Eye (tissue), 1 donor: Measurements from ENCODE around the gene MAPK13.
"Not testable (repeated sequence)": the region's sequence is repeated elsewhere in the genome, so short reads cannot be mapped to it uniquely, and the experiment has no call there.

Source experiments
- DNase-seq: peaks from one replicate; pipeline ENCODE4 v3.0.0-alpha.2; 2015

MAPK13 gene

DNA sequence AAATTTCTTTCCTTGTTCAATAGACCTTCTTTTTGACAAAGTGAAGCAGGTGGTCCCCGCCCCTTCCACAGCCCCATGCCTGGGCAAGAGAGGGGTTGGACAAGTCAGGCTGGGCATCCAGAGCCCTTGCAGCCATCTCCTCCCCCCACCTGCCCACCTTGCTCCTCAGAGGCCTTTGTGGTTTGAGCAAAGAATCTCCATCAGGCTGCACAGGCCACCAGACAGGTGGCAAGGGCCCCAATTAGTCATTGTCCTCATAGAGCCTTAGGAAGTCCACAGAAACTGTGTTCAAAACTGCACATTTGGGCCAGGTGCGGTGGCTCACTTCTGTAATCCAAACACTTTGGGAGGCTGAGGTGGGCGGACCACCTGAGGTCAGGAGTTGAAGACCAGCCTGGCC, 1.5 kb upstream of the MAPK13 start:
- no peak for DNase-seq

DNA sequence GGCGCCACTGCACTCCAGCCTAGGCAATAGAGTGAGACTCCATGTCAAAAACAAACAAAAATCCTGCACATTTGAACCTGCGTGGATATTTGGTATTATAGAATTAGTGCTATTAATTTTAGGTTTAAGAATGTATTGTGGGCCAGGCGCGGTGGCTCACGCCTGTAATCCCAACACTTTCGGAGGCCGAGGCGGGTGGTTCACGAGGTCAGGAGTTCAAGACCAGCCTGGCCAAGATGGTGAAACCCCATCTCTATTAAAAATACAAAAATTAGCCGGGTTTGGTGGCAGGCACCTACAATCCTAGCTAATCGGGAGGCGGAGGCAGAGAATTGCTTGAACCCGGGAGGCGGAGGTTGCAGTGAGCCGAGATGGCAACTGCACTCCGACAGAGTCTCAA, 979 bp upstream of the MAPK13 start:
- not testable (repeated sequence) for DNase-seq

DNA sequence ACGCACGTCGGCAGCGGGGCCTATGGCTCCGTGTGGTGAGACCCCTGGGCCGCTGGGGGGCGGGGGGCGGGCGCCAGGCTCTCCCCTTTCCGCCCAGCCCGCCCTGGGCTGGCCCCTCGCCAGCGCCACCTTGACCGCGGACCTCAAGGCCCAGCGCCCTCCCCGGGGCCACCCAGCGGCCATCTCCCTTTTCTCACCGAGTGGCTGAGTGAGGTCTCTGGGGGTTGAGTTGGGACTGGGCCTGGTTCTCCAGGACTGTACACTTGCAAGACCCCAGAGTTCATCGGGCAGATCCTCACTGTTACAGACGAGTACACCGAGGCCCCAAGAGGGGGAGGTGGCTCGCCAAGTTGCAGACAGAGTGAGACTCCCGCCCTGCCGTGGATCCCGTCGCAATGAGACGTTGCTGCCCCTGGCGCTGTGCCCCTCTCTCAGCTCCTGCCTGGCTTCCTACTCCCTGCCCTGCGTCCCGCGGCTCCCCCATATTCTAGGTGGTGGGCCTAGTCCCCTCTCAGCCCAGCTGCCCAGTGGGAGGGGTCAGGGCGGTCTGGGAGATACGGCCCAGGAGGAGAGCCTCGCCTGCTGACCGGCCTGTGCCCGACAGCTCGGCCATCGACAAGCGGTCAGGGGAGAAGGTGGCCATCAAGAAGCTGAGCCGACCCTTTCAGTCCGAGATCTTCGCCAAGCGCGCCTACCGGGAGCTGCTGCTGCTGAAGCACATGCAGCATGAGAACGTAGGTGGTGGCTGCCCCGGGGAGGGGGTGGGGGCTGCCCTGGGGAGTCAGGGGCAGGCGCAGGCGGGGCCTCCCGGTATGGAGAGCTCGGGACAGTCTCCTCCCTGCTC, 576 bp downstream of the MAPK13 start:
- peak; percentile 76 for DNase-seq

DNA sequence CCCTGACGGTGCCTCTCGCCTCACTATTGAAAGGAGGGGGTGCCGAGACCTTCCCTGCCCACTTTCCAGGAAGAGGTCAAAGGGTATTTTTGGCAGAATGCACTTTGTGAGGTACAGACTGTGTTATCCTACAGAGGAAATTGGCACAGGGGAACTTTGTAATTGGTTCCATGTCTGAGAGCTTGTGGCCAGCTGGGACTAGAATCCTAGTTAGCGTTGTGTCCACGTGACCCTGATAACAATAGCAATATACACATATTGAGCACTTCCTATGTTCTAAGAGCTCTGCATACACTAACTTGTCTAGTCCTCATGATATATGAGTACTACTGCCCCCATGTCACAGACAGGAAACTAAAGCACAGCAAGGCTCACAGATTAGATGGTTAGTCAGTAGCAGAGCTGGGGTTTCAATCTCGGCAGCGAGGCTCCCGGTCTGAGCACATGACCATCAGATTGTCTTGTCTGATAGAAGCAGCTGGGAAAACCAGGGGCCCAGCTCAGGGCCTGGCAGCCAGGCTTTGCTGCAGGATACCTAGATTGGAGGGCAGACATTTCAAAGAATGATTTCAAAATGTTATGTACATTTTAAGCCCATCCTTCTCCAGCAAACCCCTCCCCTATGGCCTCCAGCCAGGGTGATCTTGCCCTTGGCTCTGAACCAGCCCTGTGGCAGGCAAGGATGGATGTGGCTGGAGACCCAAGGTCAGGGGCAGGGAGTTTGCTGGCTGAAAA, 1.4 kb downstream of the MAPK13 start:
- DNase-seq = peak; percentile 73

DNA sequence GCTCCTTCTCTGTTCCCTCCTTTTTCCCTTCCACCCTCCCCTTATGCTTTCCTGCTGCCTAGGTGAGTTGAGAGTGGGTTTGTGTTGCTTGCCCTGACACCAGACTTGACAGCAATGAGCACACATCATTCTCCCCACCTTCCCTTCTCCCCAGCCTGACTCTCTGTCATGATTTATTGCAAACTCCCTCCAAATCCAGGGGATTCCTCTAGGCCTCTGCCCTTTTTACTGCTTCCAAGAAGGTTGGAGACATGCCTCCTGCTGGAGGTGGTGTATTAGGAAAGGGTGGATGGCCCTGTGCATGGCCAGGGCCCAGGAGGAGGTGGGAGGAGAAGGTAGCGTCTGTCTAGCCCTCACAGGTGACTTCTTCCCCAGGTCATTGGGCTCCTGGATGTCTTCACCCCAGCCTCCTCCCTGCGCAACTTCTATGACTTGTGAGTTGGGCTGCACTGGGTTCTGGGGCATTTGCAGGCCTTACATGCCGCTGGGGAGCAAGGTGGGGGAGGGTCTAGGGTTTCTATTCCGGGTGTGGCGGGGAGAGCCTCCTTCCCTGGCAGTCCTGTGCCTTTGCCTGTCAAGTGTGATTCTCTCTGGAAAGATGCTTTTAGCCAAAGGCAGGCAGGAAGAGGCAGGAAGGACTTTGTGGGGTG, 2.1 kb downstream of the MAPK13 start:
- no peak for DNase-seq

DNA sequence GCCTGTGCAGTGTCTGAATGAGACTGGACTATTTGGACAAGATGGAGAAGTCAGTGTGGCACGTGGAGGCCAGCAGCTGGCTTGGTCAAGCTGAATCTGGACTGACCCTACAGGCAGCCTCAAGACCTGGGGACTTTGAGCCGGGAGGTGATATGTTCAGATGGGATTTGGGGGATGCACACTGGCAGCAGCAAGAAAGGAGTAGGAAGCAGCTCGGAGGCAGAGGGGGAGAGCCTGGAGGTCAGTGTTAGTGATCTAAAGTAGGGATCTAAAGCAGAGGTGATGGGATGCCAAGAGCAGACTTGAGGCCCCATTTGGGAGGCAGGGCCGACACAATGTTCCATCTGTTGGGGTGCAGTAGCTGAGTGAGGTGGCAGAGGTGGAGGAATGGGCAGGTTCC, 2.8 kb downstream of the MAPK13 start:
- DNase-seq = no peak

DNA sequence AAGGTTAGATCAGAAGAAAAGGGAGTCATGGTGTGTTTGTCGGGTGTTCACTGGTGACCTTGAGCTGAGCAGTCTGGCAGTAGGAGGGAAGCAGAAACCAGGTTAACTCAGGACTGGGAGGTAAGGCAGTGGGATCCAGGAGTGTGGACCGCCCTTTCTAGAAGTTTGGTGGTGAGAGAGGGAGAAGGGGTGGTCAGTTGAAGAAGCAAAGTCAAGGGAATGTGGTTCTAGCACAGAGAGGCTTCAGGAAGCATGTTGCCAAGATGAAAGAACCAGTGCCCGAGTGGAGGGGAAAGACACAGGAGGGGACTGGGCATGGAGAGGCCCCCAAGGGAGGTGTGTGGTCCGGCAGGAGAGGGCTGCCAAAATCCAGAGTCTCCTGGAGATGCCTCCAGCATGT, 3.6 kb downstream of the MAPK13 start:
- DNase-seq = no peak

DNA sequence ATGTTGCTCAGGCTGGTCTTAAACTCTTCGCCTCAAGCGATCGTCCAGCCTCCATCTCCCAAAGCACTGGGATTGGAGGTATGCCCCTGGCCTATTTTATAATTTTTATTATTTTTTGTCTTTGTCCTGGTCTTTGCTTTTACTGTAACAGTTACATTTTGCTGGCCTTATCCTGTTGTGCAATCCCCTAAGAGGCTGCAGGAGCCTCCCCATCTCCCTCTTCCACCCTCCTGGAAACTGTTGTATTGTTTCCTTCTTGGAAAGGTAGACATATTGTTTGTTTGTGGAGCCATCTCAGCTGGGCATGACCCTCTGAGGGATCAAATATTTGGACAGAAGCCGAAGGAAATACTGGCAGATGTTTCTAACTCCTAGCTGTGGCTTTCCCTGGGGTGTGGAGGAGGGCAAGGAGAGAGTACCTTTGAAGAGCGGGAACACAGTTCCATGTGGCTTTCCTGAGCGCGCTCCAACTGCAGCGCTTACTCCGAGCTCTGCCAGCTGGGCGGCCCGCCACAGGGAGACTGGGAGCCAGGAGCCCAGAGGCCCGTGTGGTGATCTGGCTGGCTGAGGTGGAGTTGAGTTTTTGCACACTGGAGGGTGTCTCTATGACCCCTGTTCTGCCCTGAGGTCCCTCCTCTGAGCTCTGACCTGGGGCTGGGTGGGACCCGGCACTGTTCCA, 4.9 kb downstream of the MAPK13 start:
- DNase-seq = no peak

DNA sequence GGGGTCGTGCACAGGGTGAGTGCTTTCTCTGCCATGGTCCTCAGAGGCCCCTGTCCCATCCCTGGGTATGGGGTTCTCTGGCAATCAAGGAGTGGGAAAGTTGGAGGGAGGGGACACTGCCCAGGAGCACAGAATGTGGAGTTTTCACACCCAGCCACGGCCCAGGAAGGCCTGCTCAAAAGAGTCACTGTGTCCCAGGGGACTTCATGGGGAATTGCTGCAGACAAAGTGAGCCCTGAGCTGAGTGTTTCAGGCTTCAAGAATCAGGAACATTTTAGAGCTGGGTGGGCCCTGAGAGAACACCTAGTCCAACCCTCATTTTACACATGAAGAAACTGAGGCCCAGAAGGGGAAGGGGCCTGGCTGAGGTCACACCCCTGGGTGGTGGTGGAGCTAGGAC, 5.7 kb downstream of the MAPK13 start:
- no peak for DNase-seq

DNA sequence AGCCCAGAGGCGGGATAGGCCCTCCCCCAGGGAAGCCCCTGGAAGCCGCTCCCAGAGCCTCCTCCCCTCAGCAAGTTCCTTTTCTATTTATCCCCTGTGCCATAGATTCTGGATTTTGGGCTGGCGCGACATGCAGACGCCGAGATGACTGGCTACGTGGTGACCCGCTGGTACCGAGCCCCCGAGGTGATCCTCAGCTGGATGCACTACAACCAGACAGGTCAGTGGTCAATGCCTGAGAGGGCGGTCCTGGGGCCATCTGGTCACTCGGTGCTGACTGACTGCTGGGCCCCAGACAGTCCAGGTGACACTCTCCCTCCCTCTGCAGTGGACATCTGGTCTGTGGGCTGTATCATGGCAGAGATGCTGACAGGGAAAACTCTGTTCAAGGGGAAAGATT, 6.2 kb downstream of the MAPK13 start:
- DNase-seq = no peak

DNA sequence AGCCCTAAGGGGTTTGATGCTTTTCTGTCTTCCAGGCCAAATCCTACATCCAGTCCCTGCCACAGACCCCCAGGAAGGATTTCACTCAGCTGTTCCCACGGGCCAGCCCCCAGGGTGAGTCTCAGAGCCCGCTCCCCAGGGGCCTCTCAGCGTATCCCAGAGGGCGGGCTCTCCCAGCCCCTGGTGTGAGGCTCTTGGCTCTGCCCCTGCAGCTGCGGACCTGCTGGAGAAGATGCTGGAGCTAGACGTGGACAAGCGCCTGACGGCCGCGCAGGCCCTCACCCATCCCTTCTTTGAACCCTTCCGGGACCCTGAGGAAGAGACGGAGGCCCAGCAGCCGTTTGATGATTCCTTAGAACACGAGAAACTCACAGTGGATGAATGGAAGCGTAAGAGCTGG, 8.4 kb downstream of the MAPK13 start:
- no peak for DNase-seq

DNA sequence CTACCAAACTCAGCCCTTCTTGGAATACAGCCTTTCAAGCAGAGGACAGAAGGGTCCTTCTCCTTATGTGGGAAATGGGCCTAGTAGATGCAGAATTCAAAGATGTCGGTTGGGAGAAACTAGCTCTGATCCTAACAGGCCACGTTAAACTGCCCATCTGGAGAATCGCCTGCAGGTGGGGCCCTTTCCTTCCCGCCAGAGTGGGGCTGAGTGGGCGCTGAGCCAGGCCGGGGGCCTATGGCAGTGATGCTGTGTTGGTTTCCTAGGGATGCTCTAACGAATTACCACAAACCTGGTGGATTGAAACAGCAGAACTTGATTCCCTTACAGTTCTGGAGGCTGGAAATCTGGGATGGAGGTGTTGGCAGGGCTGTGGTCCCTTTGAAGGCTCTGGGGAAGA, 9.1 kb downstream of the MAPK13 start:
- DNase-seq = peak; percentile 35

DNA sequence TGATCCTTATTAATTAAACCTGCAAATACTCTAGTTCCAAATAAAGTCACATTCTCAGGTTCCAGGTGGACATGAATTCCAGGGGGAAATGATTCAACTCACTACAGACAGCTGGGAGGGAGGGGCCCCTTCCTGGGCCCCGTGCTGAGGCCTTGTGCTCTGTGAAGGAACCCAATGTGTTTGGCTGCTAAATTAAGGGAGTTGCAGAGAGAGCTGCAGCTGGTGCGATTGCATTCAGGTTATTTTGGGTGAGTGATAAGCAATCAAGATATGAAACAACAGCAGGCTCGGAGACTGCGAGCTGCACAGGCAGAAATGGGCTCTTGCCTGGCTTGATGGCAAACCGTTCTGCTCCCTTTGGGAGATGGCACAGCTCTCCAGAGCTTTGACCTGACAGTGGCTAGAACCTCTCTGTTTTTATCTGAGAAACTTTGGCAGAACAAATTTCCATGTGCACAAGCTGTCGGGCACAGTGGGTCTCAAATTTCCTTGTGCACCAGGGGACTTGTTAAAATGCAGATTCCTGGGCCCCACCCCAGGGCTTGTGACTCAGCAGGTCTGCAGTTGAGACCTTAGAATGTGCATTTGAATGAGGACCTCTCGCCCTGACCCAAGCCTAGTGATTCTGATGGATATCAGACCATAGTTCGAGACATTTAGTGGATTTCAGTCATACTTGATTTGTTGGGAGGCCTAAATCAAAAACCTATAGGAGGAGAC, 9.8 kb downstream of the MAPK13 start:
- no peak for DNase-seq

DNA sequence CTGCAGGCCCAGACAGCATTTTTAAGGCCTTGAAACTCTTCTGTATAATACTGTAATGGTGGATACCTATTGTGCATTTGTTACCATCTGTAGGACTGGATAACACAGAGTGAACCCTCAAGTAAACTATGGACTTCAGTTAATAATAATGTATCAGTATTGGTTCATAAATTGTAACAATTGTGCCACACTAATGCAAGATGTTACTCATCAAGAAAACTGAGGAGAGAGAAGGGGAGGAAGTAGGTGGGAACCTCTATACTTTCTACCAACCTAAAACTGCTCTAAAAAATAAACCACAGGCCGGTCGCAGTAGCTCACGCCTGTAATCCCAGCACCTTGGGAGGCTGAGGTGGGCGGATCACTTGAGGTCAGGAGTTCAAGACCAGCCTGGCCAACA, 10.8 kb downstream of the MAPK13 start:
- DNase-seq = no peak

DNA sequence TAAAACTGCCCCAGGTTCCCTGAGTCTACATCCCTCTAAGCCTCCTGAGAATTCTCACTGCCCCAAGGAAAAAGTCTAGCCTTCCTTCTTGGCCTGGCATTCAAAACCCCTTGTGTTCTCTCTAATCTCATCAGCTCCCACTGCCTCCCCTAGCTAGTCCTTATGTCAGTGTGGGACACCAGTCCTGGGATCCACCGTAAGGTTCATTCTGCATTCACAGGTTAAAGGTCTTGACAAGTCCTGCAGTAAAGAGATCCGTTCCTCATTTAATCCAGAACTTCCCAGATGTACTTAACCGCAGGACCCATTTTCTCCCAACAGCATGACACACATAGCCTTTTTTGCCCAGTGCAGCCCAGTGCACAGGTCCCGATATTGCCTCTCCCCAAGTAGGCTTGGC, 11.6 kb downstream of the MAPK13 start:
- no peak for DNase-seq

DNA sequence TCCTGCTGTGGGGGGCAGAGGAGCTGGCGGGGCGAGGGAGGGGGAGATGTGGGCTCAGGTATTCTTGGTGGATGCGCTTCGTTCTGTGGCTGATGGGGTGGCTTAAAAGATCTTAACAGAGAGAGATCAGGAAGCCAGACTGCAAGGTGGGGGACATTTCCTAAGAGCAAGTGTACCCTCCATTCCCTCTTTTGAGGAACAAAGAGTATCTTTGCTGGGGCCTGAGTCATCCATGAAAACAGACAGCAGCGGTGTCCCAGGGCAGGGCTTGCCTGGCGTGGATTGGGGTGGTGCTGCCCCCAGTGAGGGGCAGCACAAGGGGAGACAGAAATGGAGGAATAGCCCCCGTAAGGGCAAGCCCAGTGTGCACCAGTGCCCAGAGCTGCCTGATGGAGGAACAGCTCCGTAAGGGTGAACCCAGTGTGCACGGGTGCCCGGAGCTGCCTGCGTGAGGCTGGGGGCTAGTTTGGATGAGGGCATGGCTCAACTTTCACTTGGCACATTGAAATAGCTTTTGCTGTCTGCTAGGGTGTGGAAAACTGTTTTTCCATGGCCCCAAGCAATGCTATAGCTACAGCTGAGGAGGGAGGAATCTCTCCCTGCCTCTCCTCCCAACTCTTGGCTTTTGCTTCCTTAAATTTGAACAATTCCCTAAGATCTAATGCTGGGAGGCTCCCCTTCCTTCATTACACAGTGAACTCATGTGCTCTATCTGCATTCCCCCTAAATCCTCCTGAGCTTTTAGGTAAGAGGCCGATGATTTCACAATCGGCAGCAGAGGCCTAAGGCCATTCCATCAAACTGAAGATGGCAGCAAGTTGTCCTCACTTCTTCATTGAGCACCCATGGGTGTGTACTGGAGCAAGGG, 12.9 kb downstream of the MAPK13 start:
- DNase-seq = no peak

DNA sequence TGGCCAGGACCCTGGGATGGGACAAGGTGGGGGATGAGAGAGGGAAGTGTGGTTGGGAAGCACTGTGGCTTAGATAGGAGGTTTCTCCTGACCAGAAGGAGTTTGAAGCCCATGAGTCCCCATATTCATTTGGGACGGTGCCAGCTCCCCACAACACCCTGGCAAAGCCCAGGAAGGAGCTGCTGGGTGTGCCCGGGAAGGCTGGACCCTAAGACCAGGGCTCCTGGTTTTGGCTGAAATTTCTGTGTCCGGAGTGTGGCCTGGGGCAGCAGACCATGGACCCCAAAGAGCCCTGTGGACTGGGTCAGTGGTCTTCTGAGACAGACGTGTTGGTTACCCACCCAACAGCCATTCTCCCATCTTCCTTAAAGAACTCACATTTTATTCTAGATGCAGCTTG, 15.2 kb downstream of the MAPK13 start:
- DNase-seq = no peak

DNA sequence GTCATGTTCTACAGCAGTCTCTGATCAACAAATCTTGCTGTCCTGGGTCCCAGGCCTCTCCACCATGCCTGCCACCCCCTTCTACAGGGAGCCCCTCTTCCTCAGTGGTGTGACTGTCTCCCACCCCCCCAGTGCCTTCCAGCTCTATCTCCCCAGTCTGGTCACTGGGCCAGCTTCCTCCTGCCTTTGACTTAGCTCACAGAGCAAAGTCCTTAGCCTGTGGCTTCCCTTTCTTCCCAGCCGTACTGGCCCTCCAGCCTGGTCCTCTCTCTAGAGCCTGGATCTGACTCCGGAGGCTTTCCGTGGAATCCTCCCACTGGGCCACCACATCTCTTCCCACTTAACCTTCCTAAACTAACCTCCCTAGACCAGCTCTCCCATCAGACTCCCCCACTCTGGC, 17.0 kb downstream of the MAPK13 start:
- no peak for DNase-seq

DNA sequence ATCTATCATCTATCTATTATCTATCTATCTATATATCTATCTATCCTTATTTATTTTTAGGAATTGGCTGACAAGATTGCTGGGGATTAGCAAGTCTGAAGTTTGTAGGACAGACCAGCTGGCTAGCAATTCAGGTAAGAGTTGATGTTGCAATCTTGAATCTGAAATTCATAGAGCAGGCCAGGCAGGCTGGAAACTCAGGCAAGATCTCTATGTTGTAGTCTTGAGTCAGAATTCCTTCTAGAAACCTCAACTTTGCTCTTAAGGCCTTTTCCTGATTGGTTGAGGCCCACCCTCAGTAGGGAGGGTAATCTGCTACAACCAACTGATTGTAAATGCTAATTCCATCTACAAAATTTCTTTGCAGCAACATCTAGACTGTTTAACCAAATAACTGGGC, 19.2 kb downstream of the MAPK13 start:
- DNase-seq = no peak

DNA sequence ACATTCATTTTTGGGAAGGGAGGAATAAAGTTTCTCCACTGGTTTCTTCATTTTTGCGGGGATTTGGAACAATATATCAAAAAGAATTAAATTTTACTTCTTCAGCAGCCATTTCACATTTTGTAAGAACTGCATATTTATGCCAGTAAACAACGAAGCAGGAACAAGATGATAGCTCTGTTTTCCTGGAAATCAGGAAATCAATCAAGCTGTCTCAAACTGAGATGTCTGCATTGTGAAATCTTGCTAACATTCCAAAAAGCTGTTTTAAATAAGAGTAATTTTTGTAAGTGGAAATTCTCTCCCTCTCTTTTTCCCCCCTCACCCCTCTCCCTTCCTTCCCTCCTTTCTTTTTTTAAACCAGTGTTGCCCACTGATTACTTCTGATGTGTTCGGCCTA, 20.0 kb downstream of the MAPK13 start:
- DNase-seq = no peak

DNA sequence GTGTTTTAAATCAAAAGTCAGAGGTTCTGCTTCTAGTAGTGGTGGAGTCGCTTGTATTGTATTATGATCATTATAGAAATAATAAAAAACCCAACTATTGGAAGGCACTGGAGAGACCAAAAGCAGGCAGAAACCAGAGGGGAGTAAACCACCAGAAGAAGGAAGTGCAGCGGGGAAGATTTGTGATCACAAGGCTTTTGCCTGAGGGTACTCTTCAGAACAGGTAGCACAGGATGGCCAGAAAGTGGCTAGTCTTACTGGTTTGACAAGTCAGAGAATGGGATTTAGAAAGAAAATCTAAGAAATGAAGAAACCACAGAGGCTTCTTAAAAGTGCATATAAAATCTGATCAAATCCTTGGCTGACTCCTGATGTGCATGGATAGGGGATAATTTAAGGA, 24.0 kb downstream of the MAPK13 start:
- no peak for DNase-seq

DNA sequence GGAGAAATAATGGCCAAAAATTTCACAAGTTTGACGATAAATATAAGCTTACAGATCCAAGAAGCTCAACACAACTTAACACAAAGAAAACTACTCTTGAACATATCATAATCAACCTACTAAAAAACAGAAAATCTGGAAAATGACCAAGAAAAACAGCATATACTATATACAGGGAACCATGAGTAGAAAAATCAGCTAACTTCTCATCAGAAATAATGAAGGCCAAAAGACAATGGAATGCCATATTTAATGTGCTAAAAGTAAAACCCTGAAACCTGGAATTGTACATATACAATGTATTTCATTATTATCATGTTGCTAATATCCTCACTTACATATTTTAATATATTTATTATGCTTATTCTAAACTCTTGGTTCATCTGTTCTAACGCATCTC, 25.3 kb downstream of the MAPK13 start:
- no peak for DNase-seq
